Vagina (tissue), 2 donors: Measurements from ENCODE around the gene TAS2R20. TPM values are rescaled to one million over a fixed set of nuclear protein-coding genes. Genes with fewer than 3 reads are reported as not detected.

ENCODE experiments used
- DNase-seq, 2 donors: peaks; one replicate each; pipeline ENCODE4 v3.0.0-alpha.2; 2017; ENCODE audit errors: extremely low spot score in 2 of 2
- H3K27ac ChIP-seq: fragments of 200-600 bp; sonication (generic); one replicate; pipeline ENCODE4 v1.5.1; 2019
- H3K27me3 ChIP-seq: fragments of 200-600 bp; sonication (generic); one replicate; pipeline ENCODE4 v1.5.1; 2019
- H3K36me3 ChIP-seq, 2 donors: fragments of 200-600 bp; sonication (generic); one replicate each; pipeline ENCODE4 v1.5.1; 2017 to 2019
- H3K4me1 ChIP-seq: fragments of 200-600 bp; sonication (generic); one replicate; pipeline ENCODE4 v1.5.1; 2019
- H3K4me3 ChIP-seq, 2 donors: fragments of 200-600 bp; sonication (generic); 1 replicate in 1 of 2; 2 replicates in 1 of 2; pipeline ENCODE4 v1.5.1; 2016 to 2019
- H3K9me3 ChIP-seq: fragments of 200-600 bp; sonication (generic); one replicate; pipeline ENCODE4 v1.5.1; 2019
- CTCF ChIP-seq, 3 experiments: fragments of 450-650 bp in 2 of 3; fragments of 200-600 bp in 1 of 3; sonication (generic) in 1 of 3; IDR thresholded peaks; one replicate each; pipeline ENCODE4 v1.5.1; 2017 to 2019; ENCODE audit warnings: antibody characterized with exemption in 3 of 3, mild to moderate bottlenecking in 2 of 3, moderate library complexity in 2 of 3
- POLR2A ChIP-seq, 2 donors: fragments of 450-650 bp; IDR thresholded peaks; one replicate each; pipeline ENCODE4 v1.6.1; 2017; ENCODE audit warnings: antibody characterized with exemption in 2 of 2, mild to moderate bottlenecking in 2 of 2, moderate library complexity in 2 of 2
- POLR2AphosphoS5 ChIP-seq, 2 donors: sonication (generic); formaldehyde crosslinking; IDR thresholded peaks; one replicate each; pipeline ENCODE4 v1.9.0; 2017; ENCODE audit warnings: antibody characterized with exemption in 2 of 2, mild to moderate bottlenecking in 2 of 2, low read depth in 1 of 2; ENCODE audit not compliant: insufficient read depth in 1 of 2
- intact Hi-C: fragments of 100-400 bp; cut with DNase I; formaldehyde crosslinking; loops from one replicate; pipeline ENCODE4 v1.15.1; 2023
- total RNA-seq: library from RNA; depleted of rRNA; stranded (reverse); fragments of >200 nt; gene quantifications from one replicate; pipeline ENCODE4 v1.2.3, GENCODE V29; 2016

Gene TAS2R20
- total RNA-seq, 1 donor from 2014 or later: 4.7 TPM

- Histone ChIP-seq H3K4me3 (no peak overlapping the region), H3K27ac (no peak overlapping the region), H3K4me1 (peaks cover 10% of the 10 kb centered on the region), H3K36me3 (no peaks in the 10 kb centered on the region), H3K9me3 (no peaks in the 10 kb centered on the region), H3K27me3 (no peaks in the 10 kb centered on the region)
- no peak for TF ChIP-seq POLR2A (IDR thresholded peaks at IDR 0.05)
- no peak for TF ChIP-seq POLR2AphosphoS5 (IDR thresholded peaks at IDR 0.05; ENCODE audit: insufficient read depth in 1 of 2, low read depth in 1 of 2)
- no peak for TF ChIP-seq CTCF (IDR thresholded peaks at IDR 0.05)
- DNase-seq: no peak
- intact Hi-C loops: no loop called here
Measured at GRCh38 chr12:10965476-10965875, 32.6 kb downstream of the TAS2R20 start.

DNA sequence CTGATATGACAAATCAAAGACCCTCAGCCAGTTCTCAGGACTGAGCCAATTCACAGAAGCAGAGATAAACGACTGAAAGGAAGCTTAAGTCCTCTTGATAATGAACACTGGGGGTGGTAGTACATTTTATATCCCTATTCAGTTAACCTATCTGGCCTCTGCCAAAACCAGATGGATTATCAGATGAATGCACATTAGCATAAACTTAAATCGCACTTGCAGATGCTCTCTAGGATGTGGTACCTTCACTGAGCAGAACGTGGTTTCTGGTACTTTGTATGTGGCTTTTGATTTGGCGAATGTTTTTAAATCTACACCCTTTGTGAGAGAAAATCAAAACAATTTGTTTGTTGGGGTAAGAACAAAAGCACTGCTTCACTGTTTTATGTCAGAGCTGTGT is 37.9 kb downstream of the TAS2R20 start:
- Histone ChIP-seq H3K4me1 (no peaks in the 10 kb centered on the region), H3K27ac (no peak overlapping the region), H3K36me3 (no peaks in the 10 kb centered on the region), H3K4me3 (no peak overlapping the region), H3K27me3 (no peaks in the 10 kb centered on the region), H3K9me3 (no peaks in the 10 kb centered on the region)
- no peak for DNase-seq
- TF ChIP-seq POLR2A (IDR thresholded peaks at IDR 0.05): no peak
- TF ChIP-seq POLR2AphosphoS5 (IDR thresholded peaks at IDR 0.05; ENCODE audit: insufficient read depth in 1 of 2, low read depth in 1 of 2): no peak
- TF ChIP-seq CTCF (IDR thresholded peaks at IDR 0.05): no peak
- intact Hi-C loops: no loop called here

DNA sequence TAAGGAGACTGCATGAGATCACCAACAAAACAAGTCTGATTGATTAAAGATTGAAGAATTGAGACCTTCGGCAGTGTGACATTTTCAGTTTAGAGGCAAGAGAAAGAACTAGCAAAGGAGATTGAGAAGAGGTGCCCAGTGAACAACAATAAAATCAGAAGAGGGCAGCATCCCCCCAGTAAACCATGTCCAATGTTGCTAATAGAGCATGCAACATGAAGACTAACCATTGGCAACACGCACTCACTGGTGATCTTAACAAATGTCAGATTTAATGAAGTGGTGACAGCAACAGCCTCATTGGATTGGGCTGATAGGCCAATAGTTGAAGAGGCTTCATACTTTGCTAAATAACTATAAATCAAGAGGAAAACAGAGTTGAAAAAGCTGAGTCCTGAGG is 38.3 kb downstream of the TAS2R20 start:
- TF ChIP-seq CTCF (IDR thresholded peaks at IDR 0.05): no peak
- TF ChIP-seq POLR2A (IDR thresholded peaks at IDR 0.05): no peak
- TF ChIP-seq POLR2AphosphoS5 (IDR thresholded peaks at IDR 0.05; ENCODE audit: insufficient read depth in 1 of 2, low read depth in 1 of 2): no peak
- no peaks in the 10 kb centered on the region for H3K27me3 ChIP-seq
- DNase-seq: no peak
- no peaks in the 10 kb centered on the region for H3K4me1 ChIP-seq
- no peaks in the 10 kb centered on the region for H3K36me3 ChIP-seq
- no peak overlapping the region for H3K27ac ChIP-seq
- H3K9me3 ChIP-seq: no peaks in the 10 kb centered on the region
- no peak overlapping the region for H3K4me3 ChIP-seq
- intact Hi-C loops: no loop called here

DNA sequence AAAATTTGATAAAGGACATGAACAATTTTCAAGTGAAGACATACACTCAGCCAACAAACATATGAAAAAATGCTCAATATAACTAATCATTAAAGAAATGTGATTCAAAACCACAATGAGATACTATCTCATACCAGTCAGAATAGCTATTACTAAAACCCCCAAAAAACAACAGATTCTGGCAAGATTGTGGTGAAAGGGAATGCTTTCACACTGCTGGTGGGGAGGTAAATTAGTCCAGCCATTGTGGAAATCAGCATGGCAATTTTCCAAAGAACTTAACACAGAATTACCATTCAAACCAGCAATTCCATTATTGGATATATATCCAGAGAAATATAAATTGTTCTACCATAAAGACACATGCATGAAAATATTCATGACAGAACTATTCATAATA is 40.4 kb downstream of the TAS2R20 start:
- H3K36me3 ChIP-seq: no peaks in the 10 kb centered on the region
- H3K4me1 ChIP-seq: no peaks in the 10 kb centered on the region
- no peak overlapping the region for H3K4me3 ChIP-seq
- intact Hi-C loops: no loop called here
- TF ChIP-seq CTCF (IDR thresholded peaks at IDR 0.05) (no peak), POLR2A (IDR thresholded peaks at IDR 0.05) (no peak), POLR2AphosphoS5 (IDR thresholded peaks at IDR 0.05; ENCODE audit: insufficient read depth in 1 of 2, low read depth in 1 of 2) (no peak)
- no peaks in the 10 kb centered on the region for H3K27me3 ChIP-seq
- H3K27ac ChIP-seq: no peak overlapping the region
- DNase-seq: no peak
- no peaks in the 10 kb centered on the region for H3K9me3 ChIP-seq

GRCh38 chr12:10956085-10956484 is 42.0 kb downstream of the TAS2R20 start:
- intact Hi-C loops: no loop called here
- DNase-seq: no peak

More at GRCh38 chr12:10956085-10956484, 42.0 kb downstream of the TAS2R20 start:
- no peak for TF ChIP-seq CTCF (IDR thresholded peaks at IDR 0.05)
- TF ChIP-seq POLR2A (IDR thresholded peaks at IDR 0.05): no peak
- TF ChIP-seq POLR2AphosphoS5 (IDR thresholded peaks at IDR 0.05; ENCODE audit: insufficient read depth in 1 of 2, low read depth in 1 of 2): no peak
- no peaks in the 10 kb centered on the region for H3K4me1 ChIP-seq
- H3K27me3 ChIP-seq: no peaks in the 10 kb centered on the region
- no peaks in the 10 kb centered on the region for H3K9me3 ChIP-seq
- no peak overlapping the region for H3K27ac ChIP-seq
- H3K4me3 ChIP-seq: no peak overlapping the region
- no peaks in the 10 kb centered on the region for H3K36me3 ChIP-seq
